NCI-H2107 (cell line): ENCODE measurements around the gene MED20.
A peak's percentile ranks its signal among the peaks of the same experiment; 100 is the strongest.

Source experiments
- DNase-seq: peaks from one replicate; lab custom pipeline; 2025; lab: John Stamatoyannopoulos, UW

The MED20 gene

GRCh38 chr6:41901882-41902519 lies 18.9 kb downstream of the MED20 start:
- no peak for DNase-seq

- DNase-seq, result no peak
Observed at GRCh38 chr6:41900861-41901260, 20.1 kb downstream of the MED20 start.

- DNase-seq, result no peak
Observed at GRCh38 chr6:41896281-41896680, 24.7 kb downstream of the MED20 start.

GRCh38 chr6:41895300-41896233 lies 25.4 kb downstream of the MED20 start, which contains the start of gene USP49:
TSS of gene USP49 (minus strand) at chr6:41895375. CDS start at chr6:41806983, 88,392 bp downstream.
- DNase-seq, result peak; percentile 34

- no peak for DNase-seq
Observed at GRCh38 chr6:41894366-41895299, 26.3 kb downstream of the MED20 start.

- no peak for DNase-seq
Observed at GRCh38 chr6:41892921-41893564, 27.9 kb downstream of the MED20 start.

GRCh38 chr6:41887331-41887751 lies 33.6 kb downstream of the MED20 start:
- no peak for DNase-seq

- no peak for DNase-seq
Observed at GRCh38 chr6:41885930-41886329, 35.0 kb downstream of the MED20 start.

- DNase-seq, result no peak
Observed at GRCh38 chr6:41884957-41885356, 36.0 kb downstream of the MED20 start.

GRCh38 chr6:41881506-41881905 lies 39.4 kb downstream of the MED20 start:
- DNase-seq, result no peak

GRCh38 chr6:41878961-41879405 lies 42.0 kb downstream of the MED20 start:
- no peak for DNase-seq

- DNase-seq, result no peak
Observed at GRCh38 chr6:41878246-41878645, 42.7 kb downstream of the MED20 start.

- no peak for DNase-seq
Observed at GRCh38 chr6:41877051-41877680, 43.8 kb downstream of the MED20 start.

- DNase-seq, result no peak
Observed at GRCh38 chr6:41874741-41875140, 46.2 kb downstream of the MED20 start.

GRCh38 chr6:41872147-41872546 lies 48.8 kb downstream of the MED20 start:
- no peak for DNase-seq

GRCh38 chr6:41871691-41872090 lies 49.2 kb downstream of the MED20 start:
- no peak for DNase-seq

- no peak for DNase-seq
Observed at GRCh38 chr6:41859356-41859755, 61.6 kb downstream of the MED20 start.

GRCh38 chr6:41858703-41859102 lies 62.2 kb downstream of the MED20 start:
- no peak for DNase-seq
